ENCODE data around the gene HES6.

Gene HES6

DNA sequence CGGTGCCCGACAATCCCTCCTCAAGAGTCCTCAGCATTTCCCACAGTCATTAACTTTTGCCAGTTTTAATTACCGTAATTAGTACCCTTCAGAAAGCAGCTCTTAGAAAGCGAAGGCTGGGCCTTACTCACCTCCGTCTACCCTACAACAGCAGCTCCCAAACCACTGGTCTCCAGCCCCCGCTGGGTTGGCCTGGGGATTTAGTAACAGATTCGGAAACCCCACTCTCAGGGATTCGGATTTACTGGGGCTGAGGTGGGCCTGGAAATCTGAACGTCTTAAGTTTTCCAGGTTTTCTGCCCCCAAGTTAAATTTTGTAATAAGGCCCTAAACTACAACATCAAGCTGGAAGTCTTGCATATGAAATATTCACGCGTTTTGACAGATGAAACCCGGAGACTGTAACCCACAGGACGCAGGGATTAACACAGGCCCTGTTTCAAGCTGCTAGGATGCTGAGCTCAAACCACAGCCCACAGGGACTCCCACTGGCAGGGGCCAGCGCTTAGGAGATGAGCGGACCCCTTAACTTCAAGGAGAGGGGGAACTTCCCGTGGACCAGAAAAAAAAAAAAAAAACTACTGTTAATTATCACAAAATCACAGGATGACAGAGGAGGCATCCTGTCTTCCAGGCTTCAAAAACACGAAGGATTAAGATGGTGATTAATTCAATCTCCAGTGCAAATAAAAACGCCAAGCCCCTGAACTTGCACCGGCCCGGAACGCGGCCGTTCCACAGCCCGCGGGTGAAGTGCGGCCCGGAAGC is 37.3 kb downstream of the HES6 start:
- TF ChIP-seq, protein P1, sequence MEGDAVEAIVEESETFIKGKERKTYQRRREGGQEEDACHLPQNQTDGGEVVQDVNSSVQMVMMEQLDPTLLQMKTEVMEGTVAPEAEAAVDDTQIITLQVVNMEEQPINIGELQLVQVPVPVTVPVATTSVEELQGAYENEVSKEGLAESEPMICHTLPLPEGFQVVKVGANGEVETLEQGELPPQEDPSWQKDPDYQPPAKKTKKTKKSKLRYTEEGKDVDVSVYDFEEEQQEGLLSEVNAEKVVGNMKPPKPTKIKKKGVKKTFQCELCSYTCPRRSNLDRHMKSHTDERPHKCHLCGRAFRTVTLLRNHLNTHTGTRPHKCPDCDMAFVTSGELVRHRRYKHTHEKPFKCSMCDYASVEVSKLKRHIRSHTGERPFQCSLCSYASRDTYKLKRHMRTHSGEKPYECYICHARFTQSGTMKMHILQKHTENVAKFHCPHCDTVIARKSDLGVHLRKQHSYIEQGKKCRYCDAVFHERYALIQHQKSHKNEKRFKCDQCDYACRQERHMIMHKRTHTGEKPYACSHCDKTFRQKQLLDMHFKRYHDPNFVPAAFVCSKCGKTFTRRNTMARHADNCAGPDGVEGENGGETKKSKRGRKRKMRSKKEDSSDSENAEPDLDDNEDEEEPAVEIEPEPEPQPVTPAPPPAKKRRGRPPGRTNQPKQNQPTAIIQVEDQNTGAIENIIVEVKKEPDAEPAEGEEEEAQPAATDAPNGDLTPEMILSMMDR (IDR thresholded peaks at IDR 0.05; ENCODE audit: extremely low read depth, missing control alignments): no peak
- DNase-seq (ENCODE audit: low spot score): peak; percentile 51

DNA sequence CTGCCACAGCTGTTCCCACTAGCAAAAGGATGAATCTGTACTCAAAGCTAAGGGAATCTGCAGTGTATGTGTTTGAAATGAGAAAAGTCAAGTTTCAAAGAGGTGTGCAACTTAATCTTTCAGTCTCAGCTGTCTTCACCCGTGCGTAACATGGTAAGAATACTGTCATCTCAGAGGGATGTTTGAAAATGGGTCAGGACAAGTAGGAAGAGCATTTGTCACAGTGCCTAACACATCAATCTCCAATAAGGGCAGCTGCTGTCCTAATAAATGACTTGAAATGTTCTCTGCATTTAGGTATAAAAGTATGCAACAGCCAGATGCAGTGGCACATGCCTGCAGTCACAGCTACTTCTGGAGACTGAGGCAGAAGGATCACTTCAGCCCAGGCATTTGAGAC is 49.4 kb downstream of the HES6 start:
- TF ChIP-seq, protein P1 (IDR thresholded peaks at IDR 0.05; ENCODE audit: extremely low read depth, missing control alignments): no peak
- no peak for DNase-seq (ENCODE audit: low spot score)

All from GM20000 (cell line).